ENCODE results near the gene TNS2.
"Not testable (repeated sequence)": the region's sequence is repeated elsewhere in the genome, so short reads cannot be mapped to it uniquely, and the experiment has no call there.

The TNS2 gene

DNA sequence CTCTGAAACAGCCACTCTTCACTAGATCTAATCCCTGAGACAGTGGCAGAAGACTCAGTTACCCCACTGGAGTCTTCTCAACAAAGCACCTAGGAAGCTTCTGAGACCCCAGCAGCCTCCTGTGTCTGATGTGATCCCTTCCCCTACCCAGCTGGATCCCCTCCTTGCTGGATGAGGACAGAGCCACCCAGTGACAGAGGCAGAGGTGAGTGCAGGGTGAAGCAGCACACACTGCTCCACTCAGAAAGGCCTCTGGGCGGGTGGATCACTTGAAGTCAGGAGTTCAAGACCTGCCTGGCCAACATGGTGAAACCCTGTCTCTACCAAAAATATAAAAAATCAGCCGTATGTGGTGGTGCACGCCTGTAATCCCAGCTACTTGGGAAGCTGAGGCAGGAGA is 26.6 kb downstream of the TNS2 start:
- intact Hi-C loops (cut with micrococcal nuclease), result no loop called here
- H3K27ac Mint-ChIP-seq, result no peak overlapping the region
- peaks cover 80% of the 10 kb centered on the region for H3K4me1 Mint-ChIP-seq (ENCODE audit: low read depth)
- peaks cover 62% of the 10 kb centered on the region for H3K36me3 Mint-ChIP-seq (ENCODE audit: low read depth)
- H3K27me3 Mint-ChIP-seq, result peaks cover 4% of the 10 kb centered on the region
- no peaks in the 10 kb centered on the region for H3K9me3 Mint-ChIP-seq
- H3K4me3 Mint-ChIP-seq, result no peak overlapping the region

DNA sequence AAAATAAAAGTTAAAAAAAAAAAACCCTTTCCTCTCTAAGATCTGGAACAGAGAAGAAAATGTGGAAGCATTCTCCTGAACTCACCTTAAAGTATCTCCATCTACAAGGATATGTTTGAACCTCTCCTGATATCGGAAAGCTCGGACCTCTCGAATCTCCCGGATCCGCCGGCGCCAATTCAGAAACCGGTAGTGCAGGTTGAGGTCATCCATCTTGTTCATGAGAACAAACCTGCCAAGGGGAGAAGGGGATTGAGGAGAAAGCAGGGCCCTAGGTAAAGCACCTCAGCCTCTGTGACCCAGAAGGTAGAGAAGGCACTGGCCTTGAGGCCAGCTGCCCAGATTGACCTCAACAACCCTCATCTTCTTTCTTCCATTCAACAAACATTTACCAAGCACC is 27.2 kb downstream of the TNS2 start:
- H3K27ac Mint-ChIP-seq, result no peak overlapping the region
- peaks cover 7% of the 10 kb centered on the region for H3K27me3 Mint-ChIP-seq
- H3K4me1 Mint-ChIP-seq (ENCODE audit: low read depth), result peaks cover 75% of the 10 kb centered on the region
- H3K9me3 Mint-ChIP-seq, result no peaks in the 10 kb centered on the region
- H3K36me3 Mint-ChIP-seq (ENCODE audit: low read depth), result peaks cover 57% of the 10 kb centered on the region
- intact Hi-C loops (cut with micrococcal nuclease), result no loop called here
- H3K4me3 Mint-ChIP-seq, result no peak overlapping the region

DNA sequence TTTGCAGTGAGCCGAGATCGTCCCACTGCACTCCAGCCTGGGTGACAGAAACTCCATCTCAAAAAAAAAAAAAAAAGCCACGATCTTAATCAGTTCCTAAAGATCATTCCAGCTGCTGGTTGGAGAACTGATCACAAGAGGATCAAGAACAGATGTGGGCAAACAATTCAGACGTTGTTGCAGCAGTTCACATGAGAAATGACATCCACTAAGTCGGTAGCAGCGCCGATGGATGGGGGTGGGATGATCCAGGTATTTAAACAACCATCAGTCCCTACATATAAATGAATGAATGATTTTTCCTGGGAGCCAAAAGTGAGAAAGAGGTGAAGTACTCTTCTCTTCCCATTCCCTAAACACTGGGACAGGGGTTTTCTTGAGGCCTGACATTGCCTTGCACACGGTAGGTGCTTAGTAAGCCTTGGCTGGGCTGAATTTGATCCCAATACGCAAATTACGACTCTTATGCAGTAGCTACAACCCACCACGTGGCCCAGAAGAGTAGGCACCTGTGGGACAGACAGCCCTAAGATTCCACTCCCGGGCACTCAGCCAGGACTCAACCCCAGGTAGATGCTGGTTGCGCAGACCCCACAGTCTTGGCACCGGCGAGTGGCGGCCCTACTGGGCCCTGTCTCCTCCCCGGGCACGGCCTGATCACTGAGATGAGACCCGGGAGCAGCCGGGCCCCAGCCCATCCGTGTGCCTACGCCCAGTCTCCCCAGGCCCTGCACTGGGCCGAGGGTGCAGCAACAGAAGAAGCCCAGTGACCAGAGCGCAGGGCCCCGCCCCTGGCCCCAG is 28.8 kb downstream of the TNS2 start:
- Mint-ChIP-seq H3K9me3 (no peaks in the 10 kb centered on the region), H3K4me1 (ENCODE audit: low read depth) (peaks cover 60% of the 10 kb centered on the region), H3K36me3 (ENCODE audit: low read depth) (peaks cover 48% of the 10 kb centered on the region), H3K27ac (peak overlapping the region; percentile 93), H3K4me3 (peak overlapping the region; percentile 80), H3K27me3 (peaks cover 9% of the 10 kb centered on the region)
- intact Hi-C loops (cut with micrococcal nuclease), result no loop called here

GRCh38 chr12:53079226-53080117 is 29.6 kb downstream of the TNS2 start, which contains the start of gene SPRYD3:
Gene SPRYD3 (minus strand): TSS chr12:53079390. CDS start chr12:53079333, 57 bp downstream.
- Mint-ChIP-seq H3K4me1 (ENCODE audit: low read depth) (peaks cover 52% of the 10 kb centered on the region), H3K27ac (peak within 1 kb of the TSS; percentile 93), H3K27me3 (peaks cover 9% of the 10 kb centered on the region), H3K36me3 (ENCODE audit: low read depth) (peaks cover 40% of the 10 kb centered on the region), H3K9me3 (no peaks in the 10 kb centered on the region), H3K4me3 (peak within 1 kb of the TSS; percentile 80)
- intact Hi-C loops (cut with micrococcal nuclease), result no loop called here

- Mint-ChIP-seq H3K36me3 (ENCODE audit: low read depth) (peaks cover 7% of the 10 kb centered on the region), H3K9me3 (no peaks in the 10 kb centered on the region), H3K27me3 (peaks cover 12% of the 10 kb centered on the region), H3K4me3 (no peak overlapping the region), H3K4me1 (ENCODE audit: low read depth) (peaks cover 27% of the 10 kb centered on the region), H3K27ac (no peak overlapping the region)
- intact Hi-C loops (cut with micrococcal nuclease), result no loop called here
These were observed 32.8 kb downstream of the TNS2 start for GRCh38 chr12:53082637-53083175.

- peaks cover 9% of the 10 kb centered on the region for H3K27me3 Mint-ChIP-seq
- no peaks in the 10 kb centered on the region for H3K4me1 Mint-ChIP-seq (ENCODE audit: low read depth)
- intact Hi-C loops (cut with micrococcal nuclease), result no loop called here
- H3K9me3 Mint-ChIP-seq, result no peaks in the 10 kb centered on the region
- no peak overlapping the region for H3K4me3 Mint-ChIP-seq
- no peaks in the 10 kb centered on the region for H3K36me3 Mint-ChIP-seq (ENCODE audit: low read depth)
- no peak overlapping the region for H3K27ac Mint-ChIP-seq
These were observed 36.5 kb downstream of the TNS2 start for GRCh38 chr12:53086361-53086760.

DNA sequence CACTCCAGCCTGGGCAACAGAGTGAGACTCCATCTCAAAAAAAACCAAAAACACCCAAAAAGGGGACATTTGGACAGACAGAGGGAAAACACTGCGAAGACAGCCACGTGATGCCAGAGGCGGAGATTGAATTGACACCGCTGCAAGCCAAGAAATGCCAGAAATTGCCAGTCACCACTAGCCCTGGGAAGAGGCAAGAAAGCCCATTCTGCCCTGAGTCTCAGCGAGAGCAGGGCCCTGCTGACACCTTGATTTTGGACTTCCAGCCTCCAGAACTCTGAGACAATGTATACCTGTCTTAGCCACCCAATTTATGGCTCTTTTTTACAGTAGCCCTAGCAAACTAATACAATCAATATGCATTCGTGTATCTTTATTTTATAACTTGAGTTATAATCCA is 40.2 kb downstream of the TNS2 start:
- no peak overlapping the region for H3K27ac Mint-ChIP-seq
- H3K9me3 Mint-ChIP-seq, result no peaks in the 10 kb centered on the region
- no peaks in the 10 kb centered on the region for H3K36me3 Mint-ChIP-seq (ENCODE audit: low read depth)
- peaks cover 4% of the 10 kb centered on the region for H3K27me3 Mint-ChIP-seq
- no peak overlapping the region for H3K4me3 Mint-ChIP-seq
- intact Hi-C loops (cut with micrococcal nuclease), result no loop called here
- H3K4me1 Mint-ChIP-seq (ENCODE audit: low read depth), result peaks cover 19% of the 10 kb centered on the region

DNA sequence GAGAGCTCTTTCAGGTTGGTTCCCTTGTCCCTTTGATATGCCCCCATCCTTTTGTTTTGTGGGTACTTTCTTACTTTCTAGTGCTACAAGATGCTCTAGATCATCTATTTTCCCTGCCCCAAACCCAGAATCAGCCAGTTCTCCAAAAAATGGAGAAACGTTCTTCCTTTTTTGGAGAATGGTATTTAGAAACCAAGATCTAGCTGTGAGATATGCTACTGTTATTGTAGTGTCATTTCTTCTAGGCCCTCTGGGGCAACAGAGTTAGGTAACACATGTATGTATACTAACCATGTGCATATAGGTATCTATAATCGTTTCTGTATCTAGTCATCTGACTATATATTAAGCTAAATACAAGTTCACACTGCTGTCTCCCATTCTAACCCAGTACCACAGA is 40.7 kb downstream of the TNS2 start:
- Mint-ChIP-seq H3K4me1 (ENCODE audit: low read depth) (peaks cover 19% of the 10 kb centered on the region), H3K27ac (no peak overlapping the region), H3K36me3 (ENCODE audit: low read depth) (no peaks in the 10 kb centered on the region), H3K4me3 (no peak overlapping the region), H3K27me3 (peaks cover 4% of the 10 kb centered on the region), H3K9me3 (no peaks in the 10 kb centered on the region)
- intact Hi-C loops (cut with micrococcal nuclease), result no loop called here

GRCh38 chr12:53091756-53092155 is 41.9 kb downstream of the TNS2 start:
- no peaks in the 10 kb centered on the region for H3K36me3 Mint-ChIP-seq (ENCODE audit: low read depth)
- H3K9me3 Mint-ChIP-seq, result no peaks in the 10 kb centered on the region
- intact Hi-C loops (cut with micrococcal nuclease), result no loop called here
- peaks cover 29% of the 10 kb centered on the region for H3K4me1 Mint-ChIP-seq (ENCODE audit: low read depth)
- H3K4me3 Mint-ChIP-seq, result no peak overlapping the region
- no peak overlapping the region for H3K27ac Mint-ChIP-seq
- peaks cover 7% of the 10 kb centered on the region for H3K27me3 Mint-ChIP-seq

- intact Hi-C loops (cut with micrococcal nuclease), result no loop called here
- peaks cover 22% of the 10 kb centered on the region for H3K27me3 Mint-ChIP-seq
- H3K4me1 Mint-ChIP-seq (ENCODE audit: low read depth), result peaks cover 49% of the 10 kb centered on the region
- H3K36me3 Mint-ChIP-seq (ENCODE audit: low read depth), result no peaks in the 10 kb centered on the region
- H3K4me3 Mint-ChIP-seq, result no peak overlapping the region
- H3K27ac Mint-ChIP-seq, result peak overlapping the region; percentile 90
- no peaks in the 10 kb centered on the region for H3K9me3 Mint-ChIP-seq
These were observed 44.0 kb downstream of the TNS2 start for GRCh38 chr12:53093777-53094393.

GRCh38 chr12:53094394-53094787 is 44.5 kb downstream of the TNS2 start:
- intact Hi-C loops (cut with micrococcal nuclease), result no loop called here
- Mint-ChIP-seq H3K9me3 (no peaks in the 10 kb centered on the region), H3K4me1 (ENCODE audit: low read depth) (peaks cover 55% of the 10 kb centered on the region), H3K36me3 (ENCODE audit: low read depth) (no peaks in the 10 kb centered on the region), H3K27ac (peak overlapping the region; percentile 90), H3K27me3 (peaks cover 27% of the 10 kb centered on the region), H3K4me3 (no peak overlapping the region)

- Mint-ChIP-seq H3K4me1 (ENCODE audit: low read depth) (peaks cover 55% of the 10 kb centered on the region), H3K27ac (peak overlapping the region; percentile 90), H3K27me3 (peaks cover 28% of the 10 kb centered on the region)
- intact Hi-C loops (cut with micrococcal nuclease); H3K9me3 Mint-ChIP-seq; H3K36me3 Mint-ChIP-seq (ENCODE audit: low read depth); H3K4me3 Mint-ChIP-seq: not testable (repeated sequence)
These were observed 45.1 kb downstream of the TNS2 start for GRCh38 chr12:53094796-53095595.

DNA sequence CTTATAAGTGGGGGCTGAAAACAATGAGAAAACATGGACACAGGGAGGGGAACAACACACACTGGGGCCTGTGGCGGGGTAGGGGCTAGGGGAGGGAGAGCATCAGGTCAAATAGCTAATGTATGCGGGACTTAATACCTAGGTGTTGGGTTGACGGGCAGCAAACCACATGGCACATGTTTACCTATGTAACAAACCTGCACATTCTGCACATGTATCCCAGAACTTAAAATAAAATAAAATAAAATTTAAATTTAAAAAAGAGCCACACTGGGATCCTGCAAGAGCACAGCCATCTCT is 45.7 kb downstream of the TNS2 start:
- H3K36me3 Mint-ChIP-seq (ENCODE audit: low read depth); H3K9me3 Mint-ChIP-seq; H3K4me3 Mint-ChIP-seq; intact Hi-C loops (cut with micrococcal nuclease); H3K27ac Mint-ChIP-seq: not testable (repeated sequence)
- Mint-ChIP-seq H3K27me3 (peaks cover 28% of the 10 kb centered on the region), H3K4me1 (ENCODE audit: low read depth) (peaks cover 55% of the 10 kb centered on the region)
